Spleen (tissue), 7 donors: Measurements from ENCODE around the gene ZNF598.

Experiments used
- POLR2A ChIP-seq, 3 donors: fragments of 450-650 bp; IDR thresholded peaks; one replicate each; pipeline ENCODE4 v1.5.1; 2017; ENCODE audit warnings: antibody characterized with exemption in 3 of 3, mild to moderate bottlenecking in 1 of 3
- POLR2AphosphoS5 ChIP-seq, 3 donors: sonication (generic); formaldehyde crosslinking; IDR thresholded peaks; one replicate each; pipeline ENCODE4 v1.5.1; 2017; ENCODE audit warnings: antibody characterized with exemption in 3 of 3
- TF ChIP-seq, protein P1 (sequence below), 11 experiments: fragments of 200-600 bp in 7 of 11; fragments of 450-650 bp in 4 of 11; sonication (generic) in 4 of 11; IDR thresholded peaks in 8 of 11; conservative IDR thresholded peaks in 3 of 11; 1 replicate in 7 of 11; 2 replicates in 4 of 11; pipeline versions ENCODE4 v1.4.0 to v1.8.0; 2016 to 2021; ENCODE audit warnings: antibody characterized with exemption in 11 of 11, inconsistent platforms in 4 of 11, mild to moderate bottlenecking in 1 of 11
- donor health status: DM: no; HTN: no; CAD: no; lungs with moderate emphysema.
- donor health status: DM: no; HTN: no; CAD: no.
- donor health status: DM: no; HTN: no; CAD: no.

DNA sequence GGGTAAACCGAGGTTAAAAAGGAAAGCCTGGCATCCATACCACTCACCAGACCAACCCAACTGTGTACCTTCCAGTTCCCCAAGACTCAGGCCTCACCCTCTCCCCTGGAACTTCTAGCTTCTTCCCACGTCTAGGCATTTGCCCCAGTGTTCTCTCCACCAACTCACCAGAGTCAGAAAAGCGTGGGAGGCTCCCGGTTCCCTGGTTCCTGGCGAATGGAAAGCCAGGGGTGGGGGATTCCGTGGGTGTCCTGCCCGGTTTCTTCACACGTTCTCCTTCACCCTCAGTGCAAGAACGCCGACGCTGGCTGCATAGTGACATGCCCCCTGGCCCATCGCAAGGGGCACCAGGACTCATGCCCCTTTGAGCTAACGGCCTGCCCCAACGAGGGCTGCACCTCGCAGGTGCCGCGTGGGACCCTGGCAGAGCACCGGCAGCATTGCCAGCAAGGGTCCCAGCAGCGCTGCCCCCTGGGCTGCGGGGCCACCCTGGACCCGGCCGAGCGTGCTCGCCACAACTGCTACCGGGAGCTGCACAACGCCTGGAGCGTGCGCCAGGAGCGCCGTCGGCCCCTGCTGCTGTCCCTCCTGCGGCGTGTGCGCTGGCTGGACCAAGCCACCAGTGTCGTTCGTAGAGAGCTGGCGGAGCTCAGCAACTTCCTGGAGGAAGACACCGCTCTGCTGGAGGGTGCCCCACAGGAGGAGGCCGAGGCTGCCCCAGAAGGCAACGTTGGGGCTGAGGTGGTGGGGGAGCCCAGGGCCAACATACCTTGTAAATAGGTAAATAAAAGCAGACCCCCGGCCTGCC lies 41.3 kb downstream of the ZNF598 start:
- TF ChIP-seq POLR2A (IDR thresholded peaks at IDR 0.05) (no peak), POLR2AphosphoS5 (IDR thresholded peaks at IDR 0.05) (no peak)
- TF ChIP-seq, protein P1, sequence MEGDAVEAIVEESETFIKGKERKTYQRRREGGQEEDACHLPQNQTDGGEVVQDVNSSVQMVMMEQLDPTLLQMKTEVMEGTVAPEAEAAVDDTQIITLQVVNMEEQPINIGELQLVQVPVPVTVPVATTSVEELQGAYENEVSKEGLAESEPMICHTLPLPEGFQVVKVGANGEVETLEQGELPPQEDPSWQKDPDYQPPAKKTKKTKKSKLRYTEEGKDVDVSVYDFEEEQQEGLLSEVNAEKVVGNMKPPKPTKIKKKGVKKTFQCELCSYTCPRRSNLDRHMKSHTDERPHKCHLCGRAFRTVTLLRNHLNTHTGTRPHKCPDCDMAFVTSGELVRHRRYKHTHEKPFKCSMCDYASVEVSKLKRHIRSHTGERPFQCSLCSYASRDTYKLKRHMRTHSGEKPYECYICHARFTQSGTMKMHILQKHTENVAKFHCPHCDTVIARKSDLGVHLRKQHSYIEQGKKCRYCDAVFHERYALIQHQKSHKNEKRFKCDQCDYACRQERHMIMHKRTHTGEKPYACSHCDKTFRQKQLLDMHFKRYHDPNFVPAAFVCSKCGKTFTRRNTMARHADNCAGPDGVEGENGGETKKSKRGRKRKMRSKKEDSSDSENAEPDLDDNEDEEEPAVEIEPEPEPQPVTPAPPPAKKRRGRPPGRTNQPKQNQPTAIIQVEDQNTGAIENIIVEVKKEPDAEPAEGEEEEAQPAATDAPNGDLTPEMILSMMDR (IDR thresholded peaks at IDR 0.05 in 8 of 11, conservative IDR thresholded peaks at IDR 0.05 in 3 of 11): no peak
